Natural killer cell (primary cell): Measurements from ENCODE around the gene RAB1B. TPM values are rescaled to one million over a fixed set of nuclear protein-coding genes. Genes with fewer than 3 reads are reported as not detected.

Experiments used
- ATAC-seq, 3 donors: fragments of 150-1000 bp in 2 of 3; fragments of 200-7000 bp in 1 of 3; cut with Tn5 transposase; 1 replicate in 1 of 3; 2 replicates in 2 of 3; pipeline ENCODE4 v1.10.0; 2021; ENCODE audit warnings: mild to moderate bottlenecking in 2 of 3, moderate library complexity in 2 of 3
- DNase-seq, 2 donors: peaks; one replicate each; pipeline versions ENCODE4 v3.0.0 to v3.0.0-alpha.2; 2013 to 2021; ENCODE audit warnings: mixed read lengths in 1 of 2
- H3K27ac ChIP-seq: one replicate; pipeline ENCODE4 v1.5.1; 2013; ENCODE audit warnings: mild to moderate bottlenecking, low read length
- H3K27me3 ChIP-seq: one replicate; pipeline ENCODE4 v1.6.1; 2013; ENCODE audit warnings: low read length; ENCODE audit not compliant: control insufficient read depth, insufficient read depth
- H3K36me3 ChIP-seq: one replicate; pipeline ENCODE4 v1.6.1; 2013; ENCODE audit warnings: low read length; ENCODE audit not compliant: control insufficient read depth, insufficient read depth
- H3K4me1 ChIP-seq: one replicate; pipeline ENCODE4 v1.6.1; 2013; ENCODE audit warnings: low read length; ENCODE audit not compliant: control insufficient read depth, insufficient read depth
- H3K4me3 ChIP-seq: one replicate; pipeline ENCODE4 v1.5.1; 2013; ENCODE audit warnings: low read length
- H3K9me3 ChIP-seq: one replicate; pipeline ENCODE4 v1.6.1; 2013; ENCODE audit warnings: low read length; ENCODE audit not compliant: control insufficient read depth, insufficient read depth
- H3K27ac Mint-ChIP-seq, 2 donors: one replicate each; pipeline ENCODE4 v1.8.0; 2022; ENCODE audit warnings: mild to moderate bottlenecking in 2 of 2, mixed read lengths in 2 of 2, moderate library complexity in 1 of 2
- H3K27me3 Mint-ChIP-seq, 2 donors: one replicate each; pipeline ENCODE4 v1.8.0; 2022; ENCODE audit warnings: low read depth in 2 of 2, mixed read lengths in 2 of 2
- H3K36me3 Mint-ChIP-seq: one replicate; pipeline ENCODE4 v1.8.0; 2022; ENCODE audit warnings: mixed read lengths
- H3K4me1 Mint-ChIP-seq, 2 donors: one replicate each; pipeline ENCODE4 v1.8.0; 2022; ENCODE audit warnings: mixed read lengths in 2 of 2
- H3K4me3 Mint-ChIP-seq: one replicate; pipeline ENCODE4 v1.8.0; 2022; ENCODE audit warnings: mild to moderate bottlenecking, moderate library complexity, mixed read lengths
- H3K9me3 Mint-ChIP-seq, 2 donors: one replicate each; pipeline ENCODE4 v1.8.0; 2022; ENCODE audit warnings: mixed read lengths in 2 of 2
- WGBS: methylation state at CpG from one replicate; pipeline ENCODE4 v1.1.7; 2013; ENCODE audit warnings: missing lambda C conversion rate; ENCODE audit not compliant: insufficient coverage; 5-methylcytosine and 5-hydroxymethylcytosine counted together
- intact Hi-C: fragments of 100-400 bp; cut with micrococcal nuclease; formaldehyde crosslinking; loops from one replicate; pipeline ENCODE4 v1.14.2; 2022
- total RNA-seq, 4 donors: library from RNA; stranded (reverse); fragments of 120-200 nt in 1 of 4; gene quantifications; one replicate each; pipeline versions ENCODE4 v1.2.3 to v1.2.4, GENCODE V29; 2013 to 2022
- TF ChIP-seq, protein P1 (sequence below): fragments of 200-600 bp; IDR thresholded peaks from one replicate; pipeline ENCODE4 v1.8.0; 2022; ENCODE audit warnings: antibody characterized with exemption

Gene RAB1B
- total RNA-seq, 3 donors from 2014 or later (not counting 1 experiment from before 2014, with no cell fraction given) = 116 to 144 (median 132) TPM

DNA sequence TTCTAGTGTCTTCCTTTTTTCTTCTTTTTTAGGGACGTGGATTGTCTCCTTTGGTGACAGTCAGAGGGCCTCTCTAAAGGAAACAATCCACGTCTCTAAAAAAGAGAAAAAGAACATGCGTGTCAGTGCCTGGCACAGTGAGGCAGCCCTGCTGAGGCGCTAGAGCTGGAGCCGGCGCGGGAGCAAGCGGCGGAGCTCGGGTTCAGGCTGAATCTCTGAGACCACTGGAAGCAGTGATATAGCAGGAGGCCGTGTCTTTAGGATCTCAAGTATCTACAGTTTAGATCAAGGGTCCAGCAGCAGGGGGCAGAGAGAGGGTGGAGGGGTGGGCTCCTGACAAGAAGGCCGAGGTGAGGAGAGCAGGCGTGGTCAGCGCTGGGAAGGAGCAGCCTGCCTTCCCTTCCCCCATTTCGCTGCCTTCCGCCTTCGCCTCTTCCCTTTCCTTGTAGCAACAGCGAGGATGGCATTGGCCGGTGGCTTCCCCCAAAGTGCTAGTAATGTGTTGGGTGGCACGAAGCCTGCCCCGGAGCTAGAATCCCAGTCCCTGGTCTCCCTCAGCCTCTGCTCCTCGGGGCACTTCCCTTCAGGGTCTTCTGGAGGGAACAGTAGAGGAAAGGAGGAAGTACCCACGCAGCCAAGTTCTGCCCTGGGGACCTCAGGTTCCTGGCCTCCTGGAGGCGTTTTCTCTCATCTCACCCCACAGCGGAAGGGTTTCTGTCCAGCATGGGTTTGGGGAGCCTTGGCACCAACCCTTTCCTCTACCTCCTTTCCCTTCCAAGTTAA is 28.2 kb upstream of the RAB1B start:
- H3K4me1 Mint-ChIP-seq = peaks cover 19 to 30% of the 10 kb centered on the region in 2 donors
- no peak overlapping the region for H3K27ac Mint-ChIP-seq
- TF ChIP-seq, protein P1, sequence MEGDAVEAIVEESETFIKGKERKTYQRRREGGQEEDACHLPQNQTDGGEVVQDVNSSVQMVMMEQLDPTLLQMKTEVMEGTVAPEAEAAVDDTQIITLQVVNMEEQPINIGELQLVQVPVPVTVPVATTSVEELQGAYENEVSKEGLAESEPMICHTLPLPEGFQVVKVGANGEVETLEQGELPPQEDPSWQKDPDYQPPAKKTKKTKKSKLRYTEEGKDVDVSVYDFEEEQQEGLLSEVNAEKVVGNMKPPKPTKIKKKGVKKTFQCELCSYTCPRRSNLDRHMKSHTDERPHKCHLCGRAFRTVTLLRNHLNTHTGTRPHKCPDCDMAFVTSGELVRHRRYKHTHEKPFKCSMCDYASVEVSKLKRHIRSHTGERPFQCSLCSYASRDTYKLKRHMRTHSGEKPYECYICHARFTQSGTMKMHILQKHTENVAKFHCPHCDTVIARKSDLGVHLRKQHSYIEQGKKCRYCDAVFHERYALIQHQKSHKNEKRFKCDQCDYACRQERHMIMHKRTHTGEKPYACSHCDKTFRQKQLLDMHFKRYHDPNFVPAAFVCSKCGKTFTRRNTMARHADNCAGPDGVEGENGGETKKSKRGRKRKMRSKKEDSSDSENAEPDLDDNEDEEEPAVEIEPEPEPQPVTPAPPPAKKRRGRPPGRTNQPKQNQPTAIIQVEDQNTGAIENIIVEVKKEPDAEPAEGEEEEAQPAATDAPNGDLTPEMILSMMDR = no peak
- Histone ChIP-seq H3K4me1 (peaks cover 44% of the 10 kb centered on the region), H3K27me3 (no peaks in the 10 kb centered on the region), H3K36me3 (peaks cover 75% of the 10 kb centered on the region), H3K4me3 (no peak overlapping the region), H3K27ac (no peak overlapping the region), H3K9me3 (no peaks in the 10 kb centered on the region)
- H3K27me3 Mint-ChIP-seq = no peaks in the 10 kb centered on the region
- no peaks in the 10 kb centered on the region for H3K9me3 Mint-ChIP-seq
- no peaks in the 10 kb centered on the region for H3K36me3 Mint-ChIP-seq
- intact Hi-C loops = no loop called here
- WGBS = 95% methylated on average over 24 of the region's 25 CpGs
- no peak for ATAC-seq
- DNase-seq = no peak
- no peak overlapping the region for H3K4me3 Mint-ChIP-seq

DNA sequence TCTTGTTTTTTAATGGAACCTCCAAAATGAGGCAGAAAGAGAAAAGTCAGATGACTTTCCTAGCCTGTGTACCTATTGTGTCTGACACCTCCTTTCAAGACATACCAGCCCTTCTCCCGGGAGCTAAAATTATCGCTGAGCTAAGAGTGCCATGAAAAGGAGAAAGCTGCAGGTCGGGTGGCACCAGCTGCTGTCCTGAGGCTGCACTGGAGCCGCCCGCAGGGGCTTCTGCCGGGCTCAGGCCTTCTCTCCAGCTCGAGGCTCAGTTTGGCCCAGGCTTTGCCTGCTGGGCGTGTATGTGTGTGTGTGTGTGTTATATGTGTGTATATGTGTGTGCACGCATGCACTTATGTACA is 27.7 kb upstream of the RAB1B start:
- no peaks in the 10 kb centered on the region for H3K36me3 Mint-ChIP-seq
- no peak overlapping the region for H3K4me3 Mint-ChIP-seq
- H3K27me3 Mint-ChIP-seq = no peaks in the 10 kb centered on the region
- Histone ChIP-seq H3K27ac (no peak overlapping the region), H3K4me1 (peaks cover 44% of the 10 kb centered on the region), H3K9me3 (no peaks in the 10 kb centered on the region), H3K27me3 (no peaks in the 10 kb centered on the region), H3K4me3 (no peak overlapping the region), H3K36me3 (peaks cover 71% of the 10 kb centered on the region)
- H3K9me3 Mint-ChIP-seq = no peaks in the 10 kb centered on the region
- DNase-seq (no peak), ATAC-seq (no peak)
- peak overlapping the region in 1 of 2 donors; percentile 32 for H3K27ac Mint-ChIP-seq
- peaks cover 19 to 30% of the 10 kb centered on the region in 2 donors for H3K4me1 Mint-ChIP-seq
- 90% methylated on average over 7 of the region's 9 CpGs for WGBS
- TF ChIP-seq, protein P1 = no peak
- intact Hi-C loops = no loop called here

DNA sequence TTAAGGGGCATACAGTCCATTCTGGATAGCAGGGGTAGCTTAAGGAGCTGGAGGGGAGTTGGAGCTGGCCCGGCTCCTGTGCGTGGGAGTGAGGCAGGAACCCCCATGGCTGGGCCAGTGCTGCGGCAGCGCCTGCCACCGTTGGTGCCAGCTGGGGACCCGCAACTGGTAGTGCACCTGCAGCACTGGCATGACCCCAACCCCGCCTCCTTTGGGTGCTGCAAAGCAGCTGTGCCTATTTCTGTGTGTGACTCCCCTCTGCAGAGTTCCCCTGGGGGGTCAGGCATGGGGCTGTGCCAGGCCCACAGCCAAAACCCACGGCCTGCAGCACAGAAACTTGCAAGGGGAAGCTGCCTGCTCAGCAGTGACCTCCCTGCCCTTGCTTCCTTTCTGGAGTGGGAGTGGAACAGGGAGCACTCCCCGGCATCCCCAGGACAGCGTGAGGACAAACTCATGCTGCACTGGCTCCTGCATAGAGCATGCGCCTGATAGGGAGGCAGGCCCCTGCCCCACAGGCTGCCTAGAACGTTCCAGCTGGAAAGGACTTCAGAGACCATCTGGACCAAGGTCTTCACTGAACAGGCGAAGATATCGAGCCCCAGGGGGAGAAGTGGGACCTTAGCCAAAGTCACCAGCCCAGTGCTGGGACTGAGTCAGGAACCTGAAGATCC is 26.2 kb upstream of the RAB1B start:
- Histone ChIP-seq H3K4me3 (no peak overlapping the region), H3K4me1 (peaks cover 36% of the 10 kb centered on the region), H3K27ac (no peak overlapping the region), H3K9me3 (no peaks in the 10 kb centered on the region), H3K27me3 (no peaks in the 10 kb centered on the region), H3K36me3 (peaks cover 62% of the 10 kb centered on the region)
- TF ChIP-seq, protein P1 = no peak
- H3K36me3 Mint-ChIP-seq = no peaks in the 10 kb centered on the region
- DNase-seq (no peak), ATAC-seq (no peak)
- intact Hi-C loops = no loop called here
- no peaks in the 10 kb centered on the region for H3K9me3 Mint-ChIP-seq
- WGBS = 82% methylated on average over 14 of the region's 14 CpGs
- H3K27ac Mint-ChIP-seq = no peak overlapping the region
- H3K4me1 Mint-ChIP-seq = peaks cover 16 to 27% of the 10 kb centered on the region in 2 donors
- H3K27me3 Mint-ChIP-seq = no peaks in the 10 kb centered on the region
- H3K4me3 Mint-ChIP-seq = no peak overlapping the region
